CD4-positive, alpha-beta T cell treated with Interleukin-12 subunit alpha and Interleukin-12 subunit beta, for 1 hour (primary cell): ENCODE measurements around the gene EEF1AKMT3.

Source experiments
- DNase-seq: peaks from one replicate; pipeline ENCODE4 v3.0.0-alpha.2; 2020

The EEF1AKMT3 gene

DNA sequence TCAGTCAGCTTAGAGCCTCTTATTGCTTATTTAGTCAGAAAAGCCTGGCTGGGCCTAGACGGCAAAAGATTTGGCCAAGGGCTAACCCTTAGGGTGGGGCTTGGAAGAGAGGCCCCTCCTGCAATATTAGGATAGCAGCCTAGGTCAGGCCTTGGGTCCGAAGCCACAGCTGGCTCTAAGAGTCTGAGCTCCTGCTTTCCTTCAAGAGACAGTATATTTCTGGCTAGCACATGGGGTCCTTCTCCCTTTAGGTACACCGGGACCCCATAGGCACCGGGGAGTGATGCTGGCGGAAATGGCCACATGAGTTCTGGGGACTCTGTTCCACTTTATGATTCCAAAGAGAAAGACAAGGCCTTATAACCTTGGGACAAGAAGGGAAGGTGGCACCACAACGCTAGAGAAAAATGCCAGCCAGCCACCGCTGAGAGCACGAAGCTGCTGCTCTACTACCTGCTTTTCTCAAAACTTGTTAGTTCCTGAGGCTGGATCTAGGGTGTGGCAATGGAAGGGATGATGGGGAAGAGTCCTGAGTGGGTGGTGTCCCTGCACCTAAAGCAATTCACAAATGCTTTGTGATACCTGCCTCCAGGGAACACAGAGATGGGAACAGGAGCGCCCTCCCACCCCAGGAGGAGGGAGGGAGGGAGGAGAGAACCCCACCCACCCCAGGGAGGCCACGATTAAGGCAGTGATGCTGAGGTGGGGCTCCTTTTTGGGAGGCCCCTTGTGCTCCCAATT lies 49.2 kb downstream of the EEF1AKMT3 start:
- DNase-seq = no peak

DNA sequence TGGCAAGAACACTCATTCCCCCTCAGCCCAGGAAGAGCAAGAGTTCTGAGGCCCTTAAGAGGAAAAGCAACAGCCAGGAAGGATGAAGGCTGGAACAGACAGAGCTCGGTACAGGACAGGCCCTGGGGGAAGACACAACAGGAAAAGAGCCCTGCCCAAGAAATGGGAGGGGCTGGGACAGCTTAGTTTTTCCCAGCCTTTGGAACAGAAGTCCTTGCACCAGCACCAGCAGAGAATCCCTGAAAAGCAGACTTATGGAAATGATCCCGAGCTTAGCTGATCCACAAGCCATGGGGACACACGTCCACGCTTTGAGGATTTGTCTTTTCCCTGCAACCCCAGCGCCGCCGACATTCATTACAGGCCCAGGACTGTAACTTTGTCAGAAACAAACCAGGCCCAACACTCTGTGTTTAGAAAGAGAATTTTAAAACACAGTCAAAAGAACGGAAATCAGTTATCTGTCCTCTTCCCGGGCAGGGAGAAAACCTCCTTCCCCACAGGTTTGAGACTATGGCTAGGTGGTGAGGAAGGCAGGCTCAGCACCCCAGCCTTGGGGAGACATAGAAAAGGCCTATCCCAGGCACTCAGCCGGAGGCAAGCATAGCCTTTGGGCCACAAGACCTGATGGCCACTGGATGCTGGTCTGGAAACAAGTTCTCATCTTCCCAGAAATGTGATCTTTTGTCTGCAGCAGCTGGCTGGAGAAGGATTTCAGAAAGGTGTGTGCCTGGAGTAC lies 50.1 kb downstream of the EEF1AKMT3 start:
- no peak for DNase-seq

DNA sequence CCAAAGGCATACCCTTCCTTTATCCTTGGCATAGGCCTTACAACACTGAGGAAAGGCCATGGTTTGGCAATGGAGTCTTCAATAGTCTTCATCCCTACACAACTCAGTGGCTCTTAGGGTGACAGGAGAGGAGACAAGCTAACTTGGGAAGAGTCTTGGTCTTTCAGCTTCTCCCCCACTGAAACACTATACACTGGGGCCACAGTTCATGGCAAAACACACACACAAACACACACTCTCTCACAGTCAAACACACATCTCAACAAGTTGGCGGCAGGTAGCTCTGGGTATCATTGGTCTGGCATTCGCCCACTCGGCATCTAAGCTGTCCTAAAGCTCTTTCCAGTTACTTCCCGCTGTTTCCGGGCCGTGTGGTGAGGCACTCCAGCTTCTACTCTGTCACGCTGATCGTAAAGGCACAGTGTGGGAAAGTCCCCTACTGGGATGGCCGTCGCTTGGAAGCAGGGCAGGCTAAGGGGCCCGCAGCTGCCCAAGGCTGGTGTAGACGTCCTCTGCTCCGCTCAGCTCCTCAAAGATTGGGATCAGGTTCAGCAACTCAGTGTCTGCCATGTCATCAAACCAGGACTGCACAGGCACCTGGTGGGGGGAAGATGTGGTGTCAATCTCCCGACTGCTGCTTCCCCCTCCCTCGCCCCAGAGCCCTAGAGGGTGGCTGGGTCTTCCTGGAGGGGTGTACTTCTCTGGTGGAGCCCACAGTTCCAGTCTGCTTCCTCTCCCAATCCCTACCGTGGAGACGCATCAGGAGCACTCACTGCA lies 50.9 kb downstream of the EEF1AKMT3 start:
- no peak for DNase-seq

DNA sequence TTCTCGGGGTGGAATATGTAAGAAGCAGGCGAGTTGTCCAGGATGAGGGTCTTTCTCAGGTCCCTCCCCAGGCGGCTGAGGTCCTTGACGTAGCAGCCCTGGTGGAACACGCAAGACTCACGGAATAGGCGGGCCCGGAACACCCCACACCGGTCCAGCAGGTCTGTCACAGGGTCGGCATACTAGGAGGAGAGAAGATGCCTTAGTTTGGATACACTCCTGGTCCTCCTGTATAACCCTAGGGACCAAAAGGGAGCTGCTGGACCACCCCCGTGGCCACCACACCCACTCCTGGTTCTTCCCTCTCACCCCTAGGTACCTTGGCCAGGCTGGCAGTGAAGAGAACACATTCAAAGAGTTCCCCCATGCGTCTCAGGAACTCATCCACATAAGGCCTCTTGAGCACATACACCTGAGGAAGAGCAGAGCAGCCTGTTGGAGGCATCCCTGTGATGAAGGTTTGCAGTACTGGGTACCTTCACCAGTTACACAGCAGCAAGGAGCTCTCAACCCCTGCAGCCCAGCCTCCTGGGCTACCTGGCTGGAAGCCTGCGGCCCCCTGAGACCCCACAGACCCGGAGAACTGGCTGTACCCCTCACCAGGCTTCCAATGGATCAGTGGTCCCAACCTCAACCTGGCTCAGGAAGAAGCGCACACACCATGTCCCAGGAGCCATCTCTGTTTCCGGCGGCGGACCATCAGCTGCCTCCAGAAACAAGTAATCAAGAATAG lies 51.7 kb downstream of the EEF1AKMT3 start:
- no peak for DNase-seq

DNA sequence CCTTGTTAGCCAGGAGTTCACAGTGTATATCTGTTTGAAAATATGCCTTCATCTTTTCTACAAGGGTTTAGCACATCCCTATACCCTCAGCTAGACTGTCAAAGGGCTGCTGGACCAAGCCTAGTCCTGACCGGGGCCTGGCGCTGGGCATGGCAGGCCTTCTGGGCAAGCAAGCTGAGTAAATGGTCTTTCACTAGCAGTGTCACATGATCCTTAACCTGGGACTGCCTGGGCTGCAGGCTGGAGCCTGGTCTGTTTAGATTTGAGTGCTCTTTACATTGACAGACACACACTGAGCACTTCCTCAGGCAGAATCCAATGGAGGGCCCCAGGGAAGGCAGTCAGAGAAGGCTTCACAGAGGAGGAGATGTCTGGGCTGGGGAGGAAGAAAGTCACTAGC lies 53.0 kb downstream of the EEF1AKMT3 start:
- DNase-seq = no peak

DNA sequence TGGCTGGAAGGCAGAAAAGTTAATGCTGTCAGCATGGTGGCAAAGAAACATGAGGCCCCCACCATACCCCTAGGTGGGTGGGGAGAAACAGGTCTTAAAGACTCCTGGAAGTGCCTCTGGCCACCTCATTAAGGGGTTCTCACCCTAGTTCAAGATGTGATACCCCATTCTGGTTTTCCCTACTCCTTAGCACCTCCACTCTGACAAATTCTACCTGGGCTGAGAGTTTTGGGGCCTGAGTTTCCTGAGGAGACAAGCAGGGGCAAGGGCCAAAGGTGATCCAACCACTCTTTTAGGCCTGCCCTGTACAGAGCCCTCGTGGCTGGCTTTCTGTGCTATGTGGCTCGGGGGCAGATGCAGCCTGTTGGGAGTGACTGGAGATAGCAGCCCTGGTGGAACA lies 54.0 kb downstream of the EEF1AKMT3 start:
- DNase-seq = no peak

DNA sequence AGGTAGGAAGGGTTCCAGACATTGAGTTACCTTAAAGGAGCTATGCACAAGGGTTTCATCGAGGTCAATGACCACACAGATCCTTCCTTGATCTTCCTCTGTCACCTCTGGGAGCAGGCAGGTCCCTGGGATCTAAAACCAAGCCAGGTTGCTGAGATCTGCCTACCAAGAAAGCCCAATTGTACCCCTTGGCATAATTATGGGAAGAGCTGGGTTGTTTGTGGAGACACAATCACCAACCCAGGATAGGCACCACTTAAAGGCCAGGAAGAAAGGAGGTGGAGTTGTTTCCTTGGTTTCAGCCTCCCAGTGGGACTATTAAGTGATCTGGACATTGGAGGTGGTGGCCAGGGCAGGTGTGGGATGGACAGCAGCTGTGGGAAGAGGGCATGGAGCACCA lies 54.6 kb downstream of the EEF1AKMT3 start:
- DNase-seq = no peak

DNA sequence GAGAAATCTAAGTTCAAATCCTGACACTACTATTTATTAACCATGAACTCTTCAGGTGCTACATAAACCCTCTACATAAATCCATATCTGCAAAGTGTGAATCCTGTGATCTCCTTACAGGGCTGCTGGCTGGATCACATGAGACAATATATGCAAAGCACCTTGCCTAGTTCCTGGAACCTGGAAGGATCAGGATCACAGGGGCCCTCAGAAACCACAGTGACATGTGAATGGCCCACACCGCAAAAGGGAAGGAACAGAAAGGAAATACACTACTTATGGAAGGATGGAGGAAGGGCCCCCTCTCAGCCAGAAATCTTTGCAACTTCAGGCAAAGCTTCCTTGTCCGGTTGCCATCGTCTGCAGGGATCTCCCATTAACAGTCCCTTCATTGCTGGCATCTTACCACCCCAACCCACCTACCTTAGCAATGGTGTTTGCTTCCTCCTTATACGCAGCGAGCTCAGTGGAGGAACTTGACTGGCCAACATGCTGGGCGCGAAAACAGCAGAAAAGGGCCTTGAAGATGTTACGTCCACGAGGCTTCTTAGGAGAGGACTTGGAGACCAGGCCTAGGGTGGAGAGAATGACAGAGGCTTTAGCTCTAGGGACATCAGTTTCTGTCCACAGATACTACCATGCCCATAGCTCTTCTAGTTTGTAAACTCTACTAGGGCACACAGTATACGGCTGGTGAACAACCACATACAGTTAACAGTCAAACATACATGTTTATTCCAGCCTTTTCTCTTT lies 56.8 kb downstream of the EEF1AKMT3 start:
- DNase-seq = no peak

DNA sequence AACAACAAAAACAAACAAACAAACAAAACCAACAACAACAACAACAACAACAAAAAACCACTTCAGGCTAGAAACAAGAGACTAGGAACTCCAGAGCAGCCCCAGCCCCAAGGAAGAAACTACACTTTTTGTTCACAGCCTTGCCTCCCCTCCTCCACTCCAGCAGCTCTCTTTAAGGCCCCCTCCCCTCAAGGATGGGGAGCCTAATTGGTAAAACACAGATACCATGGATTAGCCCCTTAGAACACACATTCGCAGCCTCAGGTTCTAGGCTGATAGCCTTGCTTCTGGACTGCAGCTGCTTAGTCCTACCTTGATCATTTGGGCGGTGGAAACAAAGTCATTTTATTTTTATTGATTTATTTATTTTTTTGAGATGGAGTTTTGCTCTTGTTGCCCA lies 58.0 kb downstream of the EEF1AKMT3 start:
- DNase-seq = no peak
